HG02588 (cell line): ENCODE measurements around the gene SDC4.

ENCODE experiments used
- ATAC-seq: cut with Tn5 transposase; IDR thresholded peaks from one replicate; pipeline ENCODE4 v1.9.1; 2021; ENCODE audit warnings: mild to moderate bottlenecking, moderate library complexity; ENCODE audit not compliant: unreplicated experiment

The SDC4 gene

GRCh38 chr20:45347936-45348778 lies at the start of gene SDC4:
TSS of gene SDC4 (minus strand) at chr20:45348424. CDS start at chr20:45348384, 40 bp downstream.
- ATAC-seq = no peak

GRCh38 chr20:45395114-45395415 lies 46.8 kb upstream of the SDC4 start:
- no peak for ATAC-seq

GRCh38 chr20:45394221-45395113 lies 46.2 kb upstream of the SDC4 start:
- no peak for ATAC-seq

- no peak for ATAC-seq
These were observed 44.5 kb upstream of the SDC4 start for GRCh38 chr20:45392733-45393132.

- ATAC-seq = no peak
These were observed 43.3 kb upstream of the SDC4 start for GRCh38 chr20:45391559-45391958.

GRCh38 chr20:45390931-45391330 lies 42.7 kb upstream of the SDC4 start:
- no peak for ATAC-seq

GRCh38 chr20:45387274-45387673 lies 39.0 kb upstream of the SDC4 start:
- no peak for ATAC-seq

GRCh38 chr20:45378191-45378590 lies 30.0 kb upstream of the SDC4 start, which contains the start of gene TP53TG5:
TSS of gene TP53TG5 (minus strand) at chr20:45378325. CDS start at chr20:45378236, 89 bp downstream.
- no peak for ATAC-seq

GRCh38 chr20:45377269-45377668 lies 29.0 kb upstream of the SDC4 start:
- no peak for ATAC-seq

- ATAC-seq = no peak
These were observed 26.7 kb upstream of the SDC4 start for GRCh38 chr20:45374966-45375365.

GRCh38 chr20:45374101-45374467 lies 25.9 kb upstream of the SDC4 start:
- no peak for ATAC-seq

GRCh38 chr20:45373353-45374100 lies 25.3 kb upstream of the SDC4 start:
- peak; percentile 61 for ATAC-seq

- ATAC-seq = no peak
These were observed 24.6 kb upstream of the SDC4 start for GRCh38 chr20:45372646-45373352.

GRCh38 chr20:45372241-45372640 lies 24.0 kb upstream of the SDC4 start:
- ATAC-seq = no peak

GRCh38 chr20:45370571-45371160 lies 22.4 kb upstream of the SDC4 start:
- no peak for ATAC-seq

GRCh38 chr20:45368221-45368980 lies 20.2 kb upstream of the SDC4 start:
- peak; percentile 67 for ATAC-seq

- no peak for ATAC-seq
These were observed 18.9 kb upstream of the SDC4 start for GRCh38 chr20:45367126-45367525.

- no peak for ATAC-seq
These were observed 18.4 kb upstream of the SDC4 start for GRCh38 chr20:45366631-45367030.

- no peak for ATAC-seq
These were observed 18.0 kb upstream of the SDC4 start for GRCh38 chr20:45366192-45366591.
